ENCODE measurements around the gene SYTL5. TPM values are rescaled to one million over a fixed set of nuclear protein-coding genes. Genes with fewer than 3 reads are reported as not detected.

SYTL5 gene
- total and polyA plus RNA-seq, 4 donors = 0.83 to 8.4 (median 1.5) TPM

GRCh38 chrX:38086451-38087215 lies 80.3 kb downstream of the SYTL5 start:
- WGBS, 2 donors = 76 to 91% methylated on average over 4 of the region's 4 CpGs
- Histone ChIP-seq H3K27ac (ENCODE audit: low read depth in 1 of 2, low read length in 1 of 2) (no peak overlapping the region), H3K4me1 (ENCODE audit: control insufficient read depth in 5 of 5, insufficient read depth in 5 of 5, low read length in 5 of 5) (no peaks in the 10 kb centered on the region), H3K36me3 (ENCODE audit: control insufficient read depth in 4 of 4, insufficient read depth in 4 of 4, low read length in 4 of 4) (no peaks in the 10 kb centered on the region), H3K27me3 (ENCODE audit: control insufficient read depth in 3 of 3, insufficient read depth in 3 of 3, low read length in 2 of 3) (peaks cover 0 to 15% (median 5%) of the 10 kb centered on the region in 3 donors), H3K9me3 (ENCODE audit: control insufficient read depth in 4 of 4, insufficient read depth in 3 of 4, low read length in 3 of 4) (no peaks in the 10 kb centered on the region), H3K4me3 (no peak overlapping the region), H3K9ac (ENCODE audit: insufficient read depth in 1 of 2, low read length in 2 of 2) (no peak overlapping the region)
- DNase-seq (no peak), ATAC-seq (ENCODE audit: insufficient read depth, low FRiP score) (no peak)
- no peak for TF ChIP-seq CTCF (IDR thresholded peaks at IDR 0.05; ENCODE audit: control extremely low read depth, extremely low read depth)

- no peaks in the 10 kb centered on the region for H3K9me3 ChIP-seq (ENCODE audit: control insufficient read depth in 4 of 4, insufficient read depth in 3 of 4, low read length in 3 of 4)
- peaks cover 0 to 14% (median 4%) of the 10 kb centered on the region in 3 donors for H3K27me3 ChIP-seq (ENCODE audit: control insufficient read depth in 3 of 3, insufficient read depth in 3 of 3, low read length in 2 of 3)
- WGBS, 2 donors = 89 to 92% methylated on average over 1 of the region's 1 CpG
- TF ChIP-seq CTCF (IDR thresholded peaks at IDR 0.05; ENCODE audit: control extremely low read depth, extremely low read depth) = no peak
- H3K9ac ChIP-seq (ENCODE audit: insufficient read depth in 1 of 2, low read length in 2 of 2) = no peak overlapping the region
- no peak for DNase-seq
- no peaks in the 10 kb centered on the region for H3K36me3 ChIP-seq (ENCODE audit: control insufficient read depth in 4 of 4, insufficient read depth in 4 of 4, low read length in 4 of 4)
- no peak for ATAC-seq (ENCODE audit: insufficient read depth, low FRiP score)
- no peak overlapping the region for H3K4me3 ChIP-seq
- H3K4me1 ChIP-seq (ENCODE audit: control insufficient read depth in 5 of 5, insufficient read depth in 5 of 5, low read length in 5 of 5) = no peaks in the 10 kb centered on the region
- H3K27ac ChIP-seq (ENCODE audit: low read depth in 1 of 2, low read length in 1 of 2) = no peak overlapping the region
Observed at GRCh38 chrX:38087594-38087993, 81.2 kb downstream of the SYTL5 start.

GRCh38 chrX:38089173-38089982 lies 83.0 kb downstream of the SYTL5 start:
- Histone ChIP-seq H3K9me3 (ENCODE audit: control insufficient read depth in 4 of 4, insufficient read depth in 3 of 4, low read length in 3 of 4) (no peaks in the 10 kb centered on the region), H3K36me3 (ENCODE audit: control insufficient read depth in 4 of 4, insufficient read depth in 4 of 4, low read length in 4 of 4) (no peaks in the 10 kb centered on the region), H3K27me3 (ENCODE audit: control insufficient read depth in 3 of 3, insufficient read depth in 3 of 3, low read length in 2 of 3) (peaks cover 0 to 10% (median 6%) of the 10 kb centered on the region in 3 donors), H3K27ac (ENCODE audit: low read depth in 1 of 2, low read length in 1 of 2) (no peak overlapping the region), H3K4me3 (no peak overlapping the region), H3K4me1 (ENCODE audit: control insufficient read depth in 5 of 5, insufficient read depth in 5 of 5, low read length in 5 of 5) (no peaks in the 10 kb centered on the region), H3K9ac (ENCODE audit: insufficient read depth in 1 of 2, low read length in 2 of 2) (no peak overlapping the region)
- DNase-seq (no peak), ATAC-seq (ENCODE audit: insufficient read depth, low FRiP score) (no peak)
- 62 to 69% methylated on average over 8 of the region's 8 CpGs for WGBS, 2 donors
- no peak for TF ChIP-seq CTCF (IDR thresholded peaks at IDR 0.05; ENCODE audit: control extremely low read depth, extremely low read depth)
